ENCODE results near the gene ZDHHC14.

- TF ChIP-seq CTCF (IDR thresholded peaks at IDR 0.05) (no peak), ZFX (IDR thresholded peaks at IDR 0.05; ENCODE audit: borderline replicate concordance) (no peak)
Observed at GRCh38 chr6:157621406-157621805, 240.4 kb downstream of the ZDHHC14 start.

Data from 22Rv1 (cell line).